ENCODE data around the gene TBC1D22A. TPM values are rescaled to one million over a fixed set of nuclear protein-coding genes. Genes with fewer than 3 reads are reported as not detected.

TBC1D22A gene
- total RNA-seq, 1 donor from 2014 or later = 23.2 TPM

GRCh38 chr22:47191671-47192650 lies 429.5 kb downstream of the TBC1D22A start:
- H3K36me3 Mint-ChIP-seq (ENCODE audit: insufficient read depth) = no peaks in the 10 kb centered on the region
- H3K4me3 Mint-ChIP-seq (ENCODE audit: low read depth) = no peak overlapping the region
- no peak for TF ChIP-seq CTCF (IDR thresholded peaks at IDR 0.05; ENCODE audit: unreplicated experiment)
- no peak overlapping the region for H3K27ac Mint-ChIP-seq
- peaks cover 21% of the 10 kb centered on the region for H3K9me3 Mint-ChIP-seq (ENCODE audit: low read depth)
- DNase-seq (ENCODE audit: low spot score, unreplicated experiment) = no peak
- no peaks in the 10 kb centered on the region for H3K27me3 Mint-ChIP-seq
- H3K4me1 Mint-ChIP-seq (ENCODE audit: low read depth) = no peaks in the 10 kb centered on the region

- Mint-ChIP-seq H3K36me3 (ENCODE audit: insufficient read depth) (no peaks in the 10 kb centered on the region), H3K27ac (no peak overlapping the region), H3K4me1 (ENCODE audit: low read depth) (no peaks in the 10 kb centered on the region), H3K9me3 (ENCODE audit: low read depth) (peaks cover 16% of the 10 kb centered on the region), H3K4me3 (ENCODE audit: low read depth) (no peak overlapping the region), H3K27me3 (no peaks in the 10 kb centered on the region)
- DNase-seq (ENCODE audit: low spot score, unreplicated experiment) = no peak
- no peak for TF ChIP-seq CTCF (IDR thresholded peaks at IDR 0.05; ENCODE audit: unreplicated experiment)
Observed at GRCh38 chr22:47192651-47193437, 430.4 kb downstream of the TBC1D22A start.

GRCh38 chr22:47193606-47194329 lies 431.3 kb downstream of the TBC1D22A start:
- Mint-ChIP-seq H3K4me1 (ENCODE audit: low read depth) (no peaks in the 10 kb centered on the region), H3K4me3 (ENCODE audit: low read depth) (no peak overlapping the region), H3K27me3 (no peaks in the 10 kb centered on the region), H3K9me3 (ENCODE audit: low read depth) (peaks cover 16% of the 10 kb centered on the region), H3K36me3 (ENCODE audit: insufficient read depth) (no peaks in the 10 kb centered on the region), H3K27ac (no peak overlapping the region)
- no peak for DNase-seq (ENCODE audit: low spot score, unreplicated experiment)
- no peak for TF ChIP-seq CTCF (IDR thresholded peaks at IDR 0.05; ENCODE audit: unreplicated experiment)

- Mint-ChIP-seq H3K9me3 (ENCODE audit: low read depth) (peaks cover 14% of the 10 kb centered on the region), H3K36me3 (ENCODE audit: insufficient read depth) (no peaks in the 10 kb centered on the region), H3K4me1 (ENCODE audit: low read depth) (no peaks in the 10 kb centered on the region), H3K27me3 (no peaks in the 10 kb centered on the region), H3K4me3 (ENCODE audit: low read depth) (no peak overlapping the region), H3K27ac (no peak overlapping the region)
- no peak for DNase-seq (ENCODE audit: low spot score, unreplicated experiment)
- no peak for TF ChIP-seq CTCF (IDR thresholded peaks at IDR 0.05; ENCODE audit: unreplicated experiment)
Observed at GRCh38 chr22:47194476-47195155, 432.2 kb downstream of the TBC1D22A start.

Measured in progenitor cell of endocrine pancreas (in vitro differentiated cells).